Lung (tissue), 12 donors: ENCODE results near the gene POLA1. TPM values are rescaled to one million over a fixed set of nuclear protein-coding genes. Genes with fewer than 3 reads are reported as not detected.

Experiments used
- ATAC-seq: fragments of 200-7000 bp; cut with Tn5 transposase; one replicate; pipeline ENCODE4 v1.9.1; 2020; ENCODE audit warnings: moderate number of reproducible peaks; ENCODE audit not compliant: insufficient read depth, low FRiP score
- DNase-seq, 3 donors: peaks; one replicate each; pipeline ENCODE4 v3.0.0-alpha.2; 2013 to 2017
- H3K27ac ChIP-seq, 2 donors: one replicate each; pipeline ENCODE4 v1.5.1; 2013; ENCODE audit warnings: mild to moderate bottlenecking in 2 of 2, moderate library complexity in 2 of 2, control low read depth in 1 of 2, inconsistent platforms in 1 of 2, low read depth in 1 of 2, low read length in 1 of 2
- H3K27me3 ChIP-seq, 3 donors: one replicate each; pipeline ENCODE4 v1.5.1; 2013; ENCODE audit warnings: low read length in 2 of 3; ENCODE audit not compliant: control insufficient read depth in 3 of 3, insufficient read depth in 3 of 3
- H3K36me3 ChIP-seq, 4 donors: one replicate each; pipeline ENCODE4 v1.5.1; 2013; ENCODE audit warnings: low read length in 4 of 4, mild to moderate bottlenecking in 1 of 4, moderate library complexity in 1 of 4; ENCODE audit not compliant: control insufficient read depth in 4 of 4, insufficient read depth in 4 of 4
- H3K4me1 ChIP-seq, 5 donors: one replicate each; pipeline ENCODE4 v1.5.1; 2013; ENCODE audit warnings: low read length in 5 of 5, mild to moderate bottlenecking in 2 of 5, moderate library complexity in 1 of 5; ENCODE audit not compliant: control insufficient read depth in 5 of 5, insufficient read depth in 5 of 5
- H3K4me3 ChIP-seq: one replicate; pipeline ENCODE4 v1.5.1; 2013; ENCODE audit warnings: mild to moderate bottlenecking, control low read depth, moderate library complexity
- H3K9ac ChIP-seq, 2 donors: one replicate each; pipeline ENCODE4 v1.5.1; 2013; ENCODE audit warnings: low read length in 2 of 2, control low read depth in 1 of 2; ENCODE audit not compliant: insufficient read depth in 1 of 2
- H3K9me3 ChIP-seq, 4 donors: one replicate each; pipeline ENCODE4 v1.5.1; 2013; ENCODE audit warnings: low read length in 3 of 4, mild to moderate bottlenecking in 1 of 4, moderate library complexity in 1 of 4; ENCODE audit not compliant: control insufficient read depth in 4 of 4, insufficient read depth in 3 of 4
- CTCF ChIP-seq: IDR thresholded peaks from 2 replicates; pipeline ENCODE4 v1.5.1; 2012; ENCODE audit warnings: mild to moderate bottlenecking; ENCODE audit errors: control extremely low read depth, extremely low read depth
- WGBS, 2 donors: extraction: QIAGEN DNeasy Blood & Tissue Kit; methylation state at CpG; one replicate each; pipeline ENCODE4 v1.1.7; 2013; 5-methylcytosine and 5-hydroxymethylcytosine counted together
- polyA plus RNA-seq, 2 donors: library from polyadenylated mRNA; stranded (reverse); fragments of 200-250 nt; gene quantifications; one replicate each; pipeline ENCODE4 v1.2.1, GENCODE V29; 2013
- total RNA-seq, 2 donors: library from RNA; depleted of rRNA in 1 of 2; stranded (reverse); fragments of >200 nt in 1 of 2; gene quantifications; one replicate each; pipeline ENCODE4 v1.2.1, GENCODE V29; 2014 to 2021
- donor health status: control.
- donor health status: control.
- donor health status: Bipolar disorder and iron deficiency.
- donor health status: healthy.
- donor health status: DM: yes; HTN: yes; CAD: no.

The POLA1 gene
- total and polyA plus RNA-seq, 4 donors = 2.4 to 18.7 (median 6.1) TPM

GRCh38 chrX:24833695-24834094 lies 140.0 kb downstream of the POLA1 start:
- Histone ChIP-seq H3K9ac (no peak overlapping the region), H3K27me3 (peaks cover 0 to 7% (median 0%) of the 10 kb centered on the region in 3 donors), H3K4me3 (no peak overlapping the region), H3K4me1 (no peaks in the 10 kb centered on the region), H3K9me3 (no peaks in the 10 kb centered on the region), H3K27ac (no peak overlapping the region), H3K36me3 (peaks cover 0 to 3% (median 0%) of the 10 kb centered on the region in 4 donors)
- TF ChIP-seq CTCF = no peak
- DNase-seq (no peak), ATAC-seq (no peak)
- WGBS, 2 donors = 85 to 96% methylated on average over 5 of the region's 5 CpGs

GRCh38 chrX:24837966-24838365 lies 144.2 kb downstream of the POLA1 start:
- H3K27ac ChIP-seq = no peak overlapping the region
- H3K4me1 ChIP-seq = no peaks in the 10 kb centered on the region
- no peak for TF ChIP-seq CTCF
- DNase-seq = no peak
- H3K27me3 ChIP-seq = peaks cover 0 to 18% (median 17%) of the 10 kb centered on the region in 3 donors
- no peak for ATAC-seq
- H3K9me3 ChIP-seq = no peaks in the 10 kb centered on the region
- H3K4me3 ChIP-seq = no peak overlapping the region
- H3K9ac ChIP-seq = no peak overlapping the region
- H3K36me3 ChIP-seq = no peaks in the 10 kb centered on the region

GRCh38 chrX:24838629-24839028 lies 144.9 kb downstream of the POLA1 start:
- Histone ChIP-seq H3K4me3 (no peak overlapping the region), H3K27me3 (peaks cover 0 to 21% (median 18%) of the 10 kb centered on the region in 3 donors), H3K27ac (no peak overlapping the region), H3K9ac (no peak overlapping the region), H3K36me3 (no peaks in the 10 kb centered on the region), H3K4me1 (no peaks in the 10 kb centered on the region), H3K9me3 (no peaks in the 10 kb centered on the region)
- no peak for TF ChIP-seq CTCF
- DNase-seq = peak in 2 of 3 donors; percentile 44 to 63
- ATAC-seq = no peak
- 30 to 67% methylated on average over 3 of the region's 3 CpGs for WGBS, 2 donors

- H3K4me3 ChIP-seq = no peak overlapping the region
- no peak for TF ChIP-seq CTCF
- ATAC-seq = no peak
- DNase-seq = no peak
- no peaks in the 10 kb centered on the region for H3K36me3 ChIP-seq
- H3K27ac ChIP-seq = no peak overlapping the region
- 74 to 85% methylated on average over 4 of the region's 4 CpGs for WGBS, 2 donors
- H3K27me3 ChIP-seq = peaks cover 0 to 21% (median 18%) of the 10 kb centered on the region in 3 donors
- H3K4me1 ChIP-seq = no peaks in the 10 kb centered on the region
- no peaks in the 10 kb centered on the region for H3K9me3 ChIP-seq
- H3K9ac ChIP-seq = no peak overlapping the region
Measured at GRCh38 chrX:24839331-24839730, 145.6 kb downstream of the POLA1 start.
